Fibroblast of pulmonary artery (primary cell): ENCODE results near the gene KIF5B.
"Not testable (repeated sequence)": the region's sequence is repeated elsewhere in the genome, so short reads cannot be mapped to it uniquely, and the experiment has no call there.

Experiments
- DNase-seq: peaks from one replicate; pipeline ENCODE4 v3.0.0-alpha.2; 2010; ENCODE audit warnings: low read depth
- H3K4me3 ChIP-seq: replicated peaks from 2 replicates; pipeline ENCODE4 v1.5.1; 2011; ENCODE audit warnings: low read depth, mild to moderate bottlenecking, control low read depth, low read length, moderate library complexity
- TF ChIP-seq, protein P1 (sequence below): IDR thresholded peaks from 2 replicates; pipeline ENCODE4 v1.5.1; 2011; ENCODE audit warnings: mild to moderate bottlenecking, control low read depth, low read length, inconsistent platforms; ENCODE audit errors: missing control alignments

The KIF5B gene

DNA sequence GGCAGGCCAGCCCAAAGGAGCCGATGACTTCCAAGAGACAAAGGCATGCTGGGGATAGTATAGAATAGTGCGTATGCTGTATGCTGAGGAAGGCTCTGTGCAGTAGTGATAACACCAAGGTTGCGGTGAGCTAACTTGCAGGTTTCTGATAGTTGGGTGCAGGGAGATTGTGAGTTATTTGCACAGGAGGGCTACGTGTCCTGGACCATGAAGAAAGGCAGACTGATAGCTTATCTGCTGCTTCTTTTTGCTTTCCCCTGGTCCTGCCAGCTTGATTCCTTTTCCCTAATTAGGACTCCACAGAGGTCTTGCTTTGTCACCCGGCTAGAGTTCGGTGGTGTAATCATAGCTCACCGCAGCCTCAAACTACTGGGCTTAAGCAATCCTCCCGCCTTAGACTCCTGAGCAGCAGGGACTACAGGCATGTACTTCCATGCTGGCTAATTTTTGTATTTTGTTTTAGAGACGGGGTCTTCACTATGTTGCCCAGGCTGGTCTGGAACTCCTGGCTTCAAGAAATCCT lies 83.6 kb downstream of the KIF5B start:
- H3K4me3 ChIP-seq = no peak overlapping the region
- no peak for DNase-seq
- TF ChIP-seq, protein P1, sequence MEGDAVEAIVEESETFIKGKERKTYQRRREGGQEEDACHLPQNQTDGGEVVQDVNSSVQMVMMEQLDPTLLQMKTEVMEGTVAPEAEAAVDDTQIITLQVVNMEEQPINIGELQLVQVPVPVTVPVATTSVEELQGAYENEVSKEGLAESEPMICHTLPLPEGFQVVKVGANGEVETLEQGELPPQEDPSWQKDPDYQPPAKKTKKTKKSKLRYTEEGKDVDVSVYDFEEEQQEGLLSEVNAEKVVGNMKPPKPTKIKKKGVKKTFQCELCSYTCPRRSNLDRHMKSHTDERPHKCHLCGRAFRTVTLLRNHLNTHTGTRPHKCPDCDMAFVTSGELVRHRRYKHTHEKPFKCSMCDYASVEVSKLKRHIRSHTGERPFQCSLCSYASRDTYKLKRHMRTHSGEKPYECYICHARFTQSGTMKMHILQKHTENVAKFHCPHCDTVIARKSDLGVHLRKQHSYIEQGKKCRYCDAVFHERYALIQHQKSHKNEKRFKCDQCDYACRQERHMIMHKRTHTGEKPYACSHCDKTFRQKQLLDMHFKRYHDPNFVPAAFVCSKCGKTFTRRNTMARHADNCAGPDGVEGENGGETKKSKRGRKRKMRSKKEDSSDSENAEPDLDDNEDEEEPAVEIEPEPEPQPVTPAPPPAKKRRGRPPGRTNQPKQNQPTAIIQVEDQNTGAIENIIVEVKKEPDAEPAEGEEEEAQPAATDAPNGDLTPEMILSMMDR = no peak

DNA sequence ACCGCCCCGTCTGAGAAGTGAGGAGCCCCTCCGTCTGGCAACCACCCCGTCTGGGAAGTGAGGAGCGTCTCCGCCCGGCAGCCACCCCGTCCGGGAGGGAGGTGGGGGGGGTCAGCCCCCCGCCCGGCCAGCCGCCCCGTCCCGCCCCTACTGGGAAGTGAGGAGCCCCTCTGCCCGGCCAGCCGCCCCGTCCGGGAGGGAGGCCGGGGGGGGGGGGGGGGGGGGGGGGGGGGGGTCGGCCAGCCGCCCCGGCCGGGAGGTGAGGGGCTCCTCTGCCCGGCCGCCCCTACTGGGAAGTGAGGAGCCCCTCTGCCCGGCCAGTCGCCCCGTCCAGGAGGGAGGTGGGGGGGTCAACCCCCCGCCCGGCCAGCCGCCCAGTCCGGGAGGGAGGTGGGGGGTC lies 86.4 kb downstream of the KIF5B start:
- DNase-seq, H3K4me3 ChIP-seq: not testable (repeated sequence)

DNA sequence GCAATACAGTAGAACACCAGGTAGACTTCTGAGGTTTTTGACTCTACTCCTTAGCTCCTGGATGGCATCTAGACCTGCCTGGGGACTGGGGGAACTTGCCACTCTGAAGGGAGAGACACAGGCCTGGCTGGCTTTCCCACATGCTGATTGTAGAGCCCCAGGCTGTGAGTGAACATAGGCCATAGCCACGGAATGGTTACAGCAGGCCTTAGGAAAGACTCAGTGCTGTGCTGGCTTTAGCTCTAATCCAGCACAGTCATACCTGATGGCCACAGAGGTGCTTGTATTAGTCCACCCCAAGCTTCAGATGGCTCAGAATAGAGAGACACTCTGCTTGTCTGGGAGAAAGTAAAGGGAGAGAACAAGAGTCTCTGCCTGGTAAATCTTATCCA lies 92.6 kb downstream of the KIF5B start:
- TF ChIP-seq, protein P1 = no peak
- DNase-seq = no peak
- H3K4me3 ChIP-seq = no peak overlapping the region

DNA sequence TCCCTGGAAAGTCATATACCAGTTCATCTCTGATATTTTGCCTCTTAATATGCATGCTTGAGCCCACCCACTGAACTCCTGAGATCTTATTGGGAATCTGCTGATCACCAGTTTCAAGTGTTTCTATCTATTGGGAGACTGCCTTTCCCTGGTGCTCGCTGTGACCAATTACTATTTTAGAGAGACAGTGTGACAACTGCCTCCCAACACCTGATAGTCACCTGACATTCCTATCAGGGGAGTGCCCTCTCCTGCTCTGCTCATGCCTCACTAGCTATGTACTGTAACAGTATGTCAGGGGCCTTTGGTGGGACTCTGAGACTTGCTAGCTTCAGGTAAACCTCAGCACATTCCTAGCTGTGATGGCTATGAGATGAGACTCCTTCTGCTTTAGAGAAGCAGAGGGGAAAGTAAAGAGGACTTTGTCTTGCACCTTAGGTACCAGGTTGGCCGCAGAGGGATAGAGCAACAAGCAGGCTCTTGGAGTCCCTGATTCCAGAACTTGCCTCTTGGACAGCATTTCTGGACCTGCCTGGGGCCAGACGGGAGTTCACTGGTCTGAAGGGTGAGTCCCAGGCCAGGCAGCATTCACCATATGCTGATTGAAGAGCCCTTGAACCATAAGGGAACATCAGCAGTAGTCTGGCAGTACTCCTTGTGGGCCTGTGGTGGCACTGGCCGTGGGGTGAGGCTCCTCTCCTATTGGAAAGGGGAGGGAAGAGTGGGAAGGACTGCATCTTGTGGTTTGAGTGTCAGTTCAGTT lies 93.2 kb downstream of the KIF5B start:
- DNase-seq = no peak
- no peak overlapping the region for H3K4me3 ChIP-seq
- TF ChIP-seq, protein P1 = no peak

DNA sequence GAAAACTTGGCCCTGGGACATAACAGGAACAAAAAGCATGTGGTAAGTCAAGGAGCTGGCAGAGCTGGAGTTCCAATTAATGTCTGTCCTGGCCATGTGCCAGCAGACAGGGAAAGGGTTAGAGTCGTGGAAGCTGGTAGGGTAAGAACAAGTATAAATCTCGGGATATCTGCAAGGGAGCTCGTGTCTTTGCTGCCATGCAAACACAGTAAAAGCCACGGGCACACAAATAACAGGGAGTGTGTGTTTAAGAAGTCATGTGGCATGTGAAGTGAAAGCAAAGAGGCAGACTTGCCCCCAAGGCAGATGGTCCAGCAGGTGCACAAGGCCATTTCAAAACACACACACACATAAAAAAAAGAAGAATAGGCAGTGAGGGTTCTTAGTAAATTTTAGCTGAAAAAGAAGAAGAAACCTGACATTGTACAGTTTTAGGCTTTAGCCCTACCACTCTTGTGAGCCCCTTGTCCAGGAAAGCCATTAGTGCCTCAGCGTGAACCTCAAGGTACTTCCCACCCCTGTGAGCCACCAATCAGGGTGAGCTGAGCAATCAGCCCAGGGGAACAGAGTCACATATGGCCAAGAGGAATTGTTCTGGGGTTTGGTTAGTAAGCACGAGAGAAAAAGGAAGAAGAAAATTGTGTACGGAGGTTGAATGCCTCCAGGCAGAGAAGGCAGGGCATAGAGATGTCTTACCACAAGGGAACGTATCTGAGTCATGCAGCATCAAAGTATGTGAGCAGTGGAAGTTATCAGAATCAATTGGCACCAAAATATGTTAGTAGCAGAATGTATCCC lies 94.7 kb downstream of the KIF5B start:
- TF ChIP-seq, protein P1 = no peak
- H3K4me3 ChIP-seq = no peak overlapping the region
- peak; percentile 37 for DNase-seq

DNA sequence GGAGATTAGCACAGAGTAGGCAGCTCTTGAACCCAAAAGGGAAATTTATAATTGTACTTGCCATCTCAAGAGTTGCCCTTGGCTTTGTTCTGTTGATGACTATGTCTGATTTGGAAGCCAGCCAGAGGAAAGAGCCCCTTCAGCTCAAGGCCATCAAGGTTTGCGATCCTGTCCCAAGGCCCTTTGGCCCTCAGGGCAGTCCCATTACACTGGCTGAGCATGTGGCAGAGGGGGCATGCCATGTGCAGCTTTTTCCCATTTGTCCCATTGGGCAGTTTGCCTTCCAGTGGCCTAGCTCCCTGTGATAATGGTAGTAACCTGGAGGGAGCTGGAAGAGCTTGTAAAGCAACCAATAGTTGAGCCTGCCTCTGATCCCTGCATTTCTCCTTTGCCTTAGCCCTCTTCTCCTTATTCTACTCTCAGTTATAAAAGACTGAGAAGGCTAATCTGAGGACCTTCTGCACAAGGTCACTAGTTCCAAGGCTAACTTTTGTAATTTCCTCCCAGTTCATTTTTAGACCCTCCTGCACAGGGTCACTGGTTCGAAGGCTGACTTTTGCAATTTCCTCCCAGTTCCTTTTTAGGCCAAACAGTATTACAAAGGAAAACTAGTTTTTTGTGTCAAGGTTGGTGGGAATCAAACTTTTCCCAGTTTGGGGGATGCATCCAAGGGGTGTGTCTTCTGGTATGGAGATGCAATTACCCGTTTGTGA lies 96.6 kb downstream of the KIF5B start:
- peak; percentile 21 for DNase-seq
- TF ChIP-seq, protein P1 = no peak
- H3K4me3 ChIP-seq = no peak overlapping the region
